HL-60 (cell line): Measurements from ENCODE around the gene CPXM1.

Experiments
- CTCF ChIP-seq: IDR thresholded peaks from one replicate; pipeline ENCODE4 v1.5.1; 2011; ENCODE audit warnings: low read length, control low read depth, inconsistent platforms; ENCODE audit not compliant: insufficient read depth
- POLR2AphosphoS5 ChIP-seq: IDR thresholded peaks from 2 replicates; pipeline ENCODE4 v1.6.1; 2012; ENCODE audit warnings: low read depth
- REST ChIP-seq: IDR thresholded peaks from 2 replicates; pipeline ENCODE4 v1.6.1; 2012; ENCODE audit warnings: low read depth; ENCODE audit not compliant: insufficient replicate concordance
- SPI1 ChIP-seq: IDR thresholded peaks from 2 replicates; pipeline ENCODE4 v1.6.1; 2012; ENCODE audit warnings: low read depth, mild to moderate bottlenecking, borderline replicate concordance

GRCh38 chr20:2754424-2754823 is 46.0 kb downstream of the CPXM1 start:
- TF ChIP-seq CTCF (no peak), REST (no peak), SPI1 (no peak), POLR2AphosphoS5 (no peak)
